Activated T-helper 1 cell treated with anti-CD3 and anti-CD28 coated beads, Interleukin-12 subunit alpha, Interleukin-12 subunit beta, Interleukin-2, Interleukin-4 antibody, amounts not matched to agents 30 ng/mL and 10 ng/mL and 1 ng/mL, durations not matched to agents 14 hours and 24 hours and 36 hours (primary cell): Measurements from ENCODE around the gene PHF2. TPM values are rescaled to one million over a fixed set of nuclear protein-coding genes. Genes with fewer than 3 reads are reported as not detected.

Experiments used
- DNase-seq: peaks from one replicate; pipeline ENCODE4 v3.0.0; 2021; ENCODE audit warnings: low spot score
- H3K27ac Mint-ChIP-seq: one replicate; pipeline ENCODE4 v1.8.0; 2021; ENCODE audit warnings: mild to moderate bottlenecking, mixed read lengths
- H3K27me3 Mint-ChIP-seq: one replicate; pipeline ENCODE4 v1.8.0; 2022; ENCODE audit warnings: mild to moderate bottlenecking, moderate library complexity, mixed read lengths; ENCODE audit not compliant: insufficient read depth
- H3K36me3 Mint-ChIP-seq: one replicate; pipeline ENCODE4 v1.8.0; 2021; ENCODE audit warnings: low read depth, mixed read lengths
- H3K4me1 Mint-ChIP-seq: one replicate; pipeline ENCODE4 v1.8.0; 2021; ENCODE audit warnings: low read depth, mixed read lengths
- H3K4me3 Mint-ChIP-seq: one replicate; pipeline ENCODE4 v1.8.0; 2021; ENCODE audit warnings: mild to moderate bottlenecking, moderate library complexity, mixed read lengths
- H3K9me3 Mint-ChIP-seq: one replicate; pipeline ENCODE4 v1.8.0; 2021; ENCODE audit warnings: mixed read lengths
- intact Hi-C: fragments of 100-400 bp; cut with micrococcal nuclease; formaldehyde crosslinking; loops from one replicate; pipeline ENCODE4 v1.15.1; 2024
- total RNA-seq: library from RNA; stranded (reverse); gene quantifications from 2 replicates; pipeline ENCODE4 v1.2.3, GENCODE V29; 2022

The PHF2 gene
- total RNA-seq, 1 donor from 2014 or later, result 24.5 TPM

DNA sequence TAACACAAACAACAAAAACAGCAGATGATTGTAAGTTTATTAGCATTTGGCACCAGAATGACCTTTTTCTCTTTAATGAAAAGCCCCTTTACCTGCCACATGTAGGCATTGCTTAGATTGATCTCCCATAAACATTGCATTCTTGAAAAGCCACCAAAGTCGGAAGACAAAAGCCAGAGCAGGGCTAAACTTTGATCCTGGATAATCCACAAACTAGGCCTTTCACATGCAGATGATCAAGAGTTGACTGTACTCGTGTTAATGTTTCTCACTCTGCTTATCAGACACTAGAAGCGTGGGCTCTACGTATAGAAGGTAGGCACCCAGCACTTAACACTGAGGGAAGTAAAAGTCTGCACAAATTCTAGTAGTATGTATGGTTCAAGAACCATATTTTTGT lies 21.0 kb upstream of the PHF2 start:
- H3K27ac Mint-ChIP-seq, result no peak overlapping the region
- H3K27me3 Mint-ChIP-seq, result no peaks in the 10 kb centered on the region

DNA sequence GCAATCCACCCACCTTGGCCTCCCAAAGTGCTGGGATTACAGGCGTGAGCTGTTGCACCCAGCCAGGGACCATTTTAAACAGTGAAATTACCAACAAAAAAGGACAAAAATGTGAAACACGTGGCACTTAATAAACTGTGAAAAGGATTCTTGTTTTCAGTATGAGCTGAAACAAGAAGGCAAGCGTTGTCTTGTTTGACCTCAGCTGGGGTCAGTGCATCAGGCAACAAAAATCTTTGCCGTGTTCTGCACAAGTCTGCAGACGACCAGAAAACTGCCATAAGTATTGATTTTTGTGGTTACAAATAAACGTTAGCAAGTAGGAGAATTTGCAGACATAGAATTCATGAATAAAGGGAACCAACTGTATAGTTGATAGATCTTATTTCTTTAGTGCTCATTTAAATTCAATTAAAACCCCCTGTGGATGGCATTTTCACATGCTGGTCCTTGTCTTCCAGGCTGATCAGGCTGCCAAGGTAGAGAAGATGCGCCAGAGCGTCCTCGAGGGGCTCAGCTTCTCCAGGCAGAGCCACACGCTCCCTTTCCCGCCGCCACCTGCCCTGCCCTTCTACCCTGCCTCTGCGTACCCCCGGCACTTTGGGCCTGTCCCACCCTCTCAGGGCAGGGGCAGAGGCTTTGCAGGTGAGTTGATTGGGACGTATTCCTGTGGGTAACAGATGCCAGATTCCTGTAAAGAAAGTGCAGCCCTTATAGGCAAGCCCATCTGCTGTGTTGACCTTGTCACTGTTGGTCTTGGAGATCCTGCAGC lies 18.8 kb upstream of the PHF2 start:
- intact Hi-C loops, result no loop called here
- H3K36me3 Mint-ChIP-seq, result peaks cover 43% of the 10 kb centered on the region
- no peaks in the 10 kb centered on the region for H3K9me3 Mint-ChIP-seq

More for the DNA sequence above, 21.0 kb upstream of the PHF2 start:
- Mint-ChIP-seq H3K36me3 (peaks cover 46% of the 10 kb centered on the region), H3K4me1 (no peaks in the 10 kb centered on the region), H3K9me3 (no peaks in the 10 kb centered on the region), H3K4me3 (no peak overlapping the region)
- no peak for DNase-seq
- intact Hi-C loops, result no loop called here

DNA sequence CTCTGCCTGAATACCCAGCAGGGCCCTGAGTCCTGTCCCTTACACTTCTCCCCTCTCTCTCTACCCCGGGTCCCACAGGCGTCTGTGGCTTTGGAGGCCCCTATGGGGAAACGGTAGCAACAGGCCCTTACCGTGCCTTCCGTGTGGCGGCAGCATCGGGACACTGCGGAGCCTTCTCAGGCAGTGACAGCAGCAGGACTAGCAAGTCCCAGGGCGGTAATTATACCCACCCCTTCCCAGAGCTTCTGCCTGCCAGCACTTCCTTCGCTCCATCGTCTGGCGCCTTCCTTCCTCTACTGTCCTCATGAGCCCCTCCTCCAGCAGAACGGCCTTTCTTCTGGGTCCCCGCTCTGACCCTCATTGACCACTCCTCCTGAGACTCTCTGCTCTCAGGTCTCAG lies 17.9 kb upstream of the PHF2 start:
- H3K27me3 Mint-ChIP-seq, result no peaks in the 10 kb centered on the region
- H3K4me3 Mint-ChIP-seq, result no peak overlapping the region
- no peaks in the 10 kb centered on the region for H3K9me3 Mint-ChIP-seq
- DNase-seq, result no peak
- intact Hi-C loops, result no loop called here
- no peak overlapping the region for H3K27ac Mint-ChIP-seq
- peaks cover 2% of the 10 kb centered on the region for H3K4me1 Mint-ChIP-seq
- H3K36me3 Mint-ChIP-seq, result peaks cover 43% of the 10 kb centered on the region

More for the DNA sequence above, 18.8 kb upstream of the PHF2 start:
- no peaks in the 10 kb centered on the region for H3K27me3 Mint-ChIP-seq
- H3K4me1 Mint-ChIP-seq, result no peaks in the 10 kb centered on the region
- H3K27ac Mint-ChIP-seq, result no peak overlapping the region
- DNase-seq, result no peak
- H3K4me3 Mint-ChIP-seq, result no peak overlapping the region

DNA sequence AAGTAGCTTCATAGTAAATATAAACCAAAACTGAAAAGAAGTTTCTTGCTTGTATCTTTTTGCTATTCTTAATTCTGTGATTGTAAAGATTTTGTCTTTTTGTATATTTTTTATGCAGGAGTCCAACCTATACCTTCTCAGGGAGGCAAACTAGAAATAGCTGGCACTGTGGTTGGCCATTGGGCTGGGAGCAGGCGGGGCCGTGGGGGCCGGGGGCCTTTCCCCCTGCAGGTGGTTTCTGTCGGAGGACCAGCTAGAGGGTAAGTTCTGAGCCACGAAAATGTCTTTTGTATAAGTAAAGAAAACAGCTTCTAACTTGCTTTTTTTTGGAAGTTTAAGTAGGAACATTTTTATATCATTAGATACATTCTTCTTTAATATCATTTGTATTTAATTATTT lies 15.4 kb upstream of the PHF2 start:
- no peak overlapping the region for H3K4me3 Mint-ChIP-seq
- no peaks in the 10 kb centered on the region for H3K9me3 Mint-ChIP-seq
- peaks cover 14% of the 10 kb centered on the region for H3K4me1 Mint-ChIP-seq
- H3K36me3 Mint-ChIP-seq, result peaks cover 47% of the 10 kb centered on the region
- no peaks in the 10 kb centered on the region for H3K27me3 Mint-ChIP-seq
- intact Hi-C loops, result no loop called here
- DNase-seq, result no peak
- H3K27ac Mint-ChIP-seq, result no peak overlapping the region

DNA sequence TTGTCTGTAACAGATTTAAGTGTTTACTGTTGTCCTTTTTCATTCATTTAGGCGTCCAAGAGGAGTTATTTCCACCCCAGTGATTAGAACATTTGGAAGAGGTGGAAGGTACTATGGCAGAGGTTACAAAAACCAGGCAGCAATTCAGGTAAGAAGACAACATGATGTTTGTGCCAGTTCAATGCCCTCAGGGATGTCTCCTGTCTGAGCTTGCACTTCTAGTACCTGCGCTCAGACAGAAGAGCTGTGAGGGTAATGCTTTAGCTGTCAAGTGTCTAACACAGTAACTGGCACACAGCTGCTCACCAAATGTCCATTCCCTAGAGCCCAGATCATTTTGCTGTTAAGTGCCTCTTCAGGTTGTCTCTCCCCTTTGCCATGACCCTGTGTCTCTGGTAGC lies 14.2 kb upstream of the PHF2 start:
- peaks cover 41% of the 10 kb centered on the region for H3K36me3 Mint-ChIP-seq
- H3K4me3 Mint-ChIP-seq, result no peak overlapping the region
- intact Hi-C loops, result no loop called here
- peaks cover 17% of the 10 kb centered on the region for H3K4me1 Mint-ChIP-seq
- DNase-seq, result no peak
- no peaks in the 10 kb centered on the region for H3K27me3 Mint-ChIP-seq
- no peaks in the 10 kb centered on the region for H3K9me3 Mint-ChIP-seq
- H3K27ac Mint-ChIP-seq, result no peak overlapping the region

DNA sequence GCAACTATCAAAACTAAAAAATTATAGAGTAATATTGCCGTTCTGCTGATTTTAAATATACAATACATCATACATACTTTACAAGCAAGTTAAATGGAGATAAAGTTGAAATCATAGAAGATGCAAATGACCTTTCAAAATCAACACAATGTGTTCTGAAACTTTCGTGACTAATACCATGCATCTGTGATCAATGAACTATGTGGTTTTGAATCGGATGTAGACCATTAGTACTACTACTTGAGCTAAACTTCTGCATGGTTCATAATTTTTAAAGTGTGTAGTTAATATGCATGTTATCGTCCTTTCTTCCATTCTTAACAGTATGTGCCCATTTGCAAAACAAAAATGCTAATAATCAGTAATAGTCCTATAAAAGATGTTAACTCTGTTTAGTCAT lies 11.3 kb upstream of the PHF2 start:
- no peak for DNase-seq
- intact Hi-C loops, result no loop called here
- Mint-ChIP-seq H3K27ac (no peak overlapping the region), H3K36me3 (peaks cover 30% of the 10 kb centered on the region), H3K4me1 (peaks cover 22% of the 10 kb centered on the region), H3K4me3 (no peak overlapping the region), H3K9me3 (peaks cover under 1% of the 10 kb centered on the region), H3K27me3 (no peaks in the 10 kb centered on the region)

DNA sequence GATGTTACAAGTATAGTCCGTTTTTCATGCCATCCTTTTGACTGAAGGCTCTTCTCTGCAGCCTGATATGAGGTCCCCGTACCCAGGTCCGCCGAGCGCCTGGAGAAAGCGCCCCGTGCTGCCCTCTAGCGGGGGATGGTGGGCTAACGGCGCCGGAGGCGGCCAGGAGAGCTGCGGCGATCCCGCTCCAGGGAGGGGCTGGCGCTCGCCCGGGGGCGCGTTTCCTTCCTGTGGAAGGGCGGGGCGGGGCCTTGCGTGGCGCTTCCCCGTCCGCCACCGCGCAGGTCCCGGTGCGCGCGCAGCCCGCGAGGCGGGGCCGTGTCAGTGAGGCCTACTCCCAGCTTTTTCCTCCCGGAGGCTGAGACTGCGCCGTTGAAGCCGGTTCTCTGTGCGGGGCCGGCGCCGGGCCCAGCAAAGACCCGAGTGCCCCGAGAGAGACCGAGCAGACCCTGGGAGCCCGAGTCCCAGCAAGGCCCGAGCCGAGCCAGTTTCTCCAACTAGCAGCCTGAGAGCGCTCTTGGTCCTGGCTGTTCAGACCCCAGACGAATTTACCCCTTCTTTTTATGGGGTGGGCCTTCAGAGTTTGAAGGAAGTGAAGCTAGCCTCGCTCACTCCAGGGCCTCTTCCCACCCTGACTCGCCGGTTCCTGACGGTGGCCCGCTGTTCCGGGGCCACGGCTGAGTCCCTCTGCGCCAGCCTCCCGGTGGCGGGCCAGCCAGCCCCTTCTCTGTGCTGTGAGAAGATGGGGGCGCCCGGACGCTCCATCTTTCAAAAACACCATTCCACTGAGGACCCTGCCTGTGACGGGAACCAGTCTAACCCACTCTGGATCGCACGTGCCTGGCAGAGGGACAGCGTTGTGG lies 9.7 kb upstream of the PHF2 start:
- Mint-ChIP-seq H3K27ac (peak overlapping the region; percentile 87), H3K4me3 (peak overlapping the region; percentile 85), H3K36me3 (peaks cover 38% of the 10 kb centered on the region), H3K4me1 (peaks cover 22% of the 10 kb centered on the region), H3K9me3 (peaks cover 12% of the 10 kb centered on the region), H3K27me3 (no peaks in the 10 kb centered on the region)
- DNase-seq, result peak; percentile 99
- intact Hi-C loops, result loop anchor here (1.0 kb wide), 5 partner anchors 10 to 896 kb away; partner anchors contain the start of genes CARD19, FAM120AOS, IPPK and PHF2

DNA sequence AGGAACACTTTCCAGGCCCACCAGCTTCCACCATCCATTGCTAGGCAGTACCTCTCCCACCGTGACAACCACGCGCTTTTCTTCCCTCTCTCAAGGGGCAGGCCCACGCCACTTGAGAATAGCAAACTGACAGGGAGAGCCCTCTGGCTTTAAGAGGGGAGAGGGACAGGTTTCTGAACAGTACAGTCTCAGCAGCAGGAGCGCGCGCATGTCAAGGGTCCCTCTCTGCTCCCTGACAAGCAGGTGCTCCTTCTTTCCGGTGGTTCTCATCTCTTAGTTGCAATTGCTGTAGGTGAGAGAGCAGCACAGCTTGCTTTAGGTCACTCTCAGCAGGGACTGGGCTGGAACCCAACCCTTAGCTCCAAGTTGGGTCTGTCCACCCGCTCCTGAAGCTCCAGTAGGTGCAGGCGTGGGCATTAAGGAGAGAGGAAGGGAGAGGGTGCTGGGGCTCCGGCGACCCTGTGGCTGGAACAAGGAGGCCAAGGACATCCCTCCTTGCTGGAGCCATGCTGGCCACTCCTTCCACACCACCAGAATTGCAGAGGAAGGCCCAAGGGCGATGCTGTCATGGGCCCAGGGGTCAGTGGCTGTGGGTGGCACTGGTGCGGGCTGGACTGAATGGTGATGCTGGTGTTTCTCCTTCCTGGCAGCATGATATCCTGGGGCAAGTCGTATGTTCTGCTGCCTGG lies 9.0 kb upstream of the PHF2 start:
- H3K27me3 Mint-ChIP-seq, result no peaks in the 10 kb centered on the region
- H3K36me3 Mint-ChIP-seq, result peaks cover 31% of the 10 kb centered on the region
- H3K9me3 Mint-ChIP-seq, result peaks cover 12% of the 10 kb centered on the region
- H3K4me3 Mint-ChIP-seq, result peak overlapping the region; percentile 85
- DNase-seq, result no peak
- peak overlapping the region; percentile 87 for H3K27ac Mint-ChIP-seq
- H3K4me1 Mint-ChIP-seq, result peaks cover 22% of the 10 kb centered on the region
- intact Hi-C loops, result no loop called here

DNA sequence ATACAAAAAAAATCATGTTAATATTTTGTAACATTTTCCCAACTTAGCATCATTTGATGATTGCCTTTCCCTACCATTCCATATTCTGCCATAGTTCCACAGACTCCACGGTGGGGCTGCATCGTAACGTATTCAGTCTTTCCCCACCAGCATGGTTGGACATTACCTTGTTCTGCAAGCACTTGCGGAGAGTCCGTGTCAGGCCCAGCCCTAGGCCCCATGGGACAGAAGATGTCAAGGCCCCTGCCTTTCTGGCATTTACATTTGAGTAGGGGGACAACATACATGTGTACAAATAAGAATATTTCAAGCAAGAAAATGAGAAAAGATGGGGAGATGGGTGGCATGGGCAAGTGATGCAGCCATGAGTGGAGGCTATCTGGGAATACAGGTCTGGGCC lies 8.2 kb upstream of the PHF2 start:
- Mint-ChIP-seq H3K4me1 (peaks cover 22% of the 10 kb centered on the region), H3K9me3 (peaks cover 12% of the 10 kb centered on the region), H3K4me3 (no peak overlapping the region), H3K27ac (no peak overlapping the region), H3K36me3 (peaks cover 30% of the 10 kb centered on the region), H3K27me3 (no peaks in the 10 kb centered on the region)
- no peak for DNase-seq
- intact Hi-C loops, result no loop called here

DNA sequence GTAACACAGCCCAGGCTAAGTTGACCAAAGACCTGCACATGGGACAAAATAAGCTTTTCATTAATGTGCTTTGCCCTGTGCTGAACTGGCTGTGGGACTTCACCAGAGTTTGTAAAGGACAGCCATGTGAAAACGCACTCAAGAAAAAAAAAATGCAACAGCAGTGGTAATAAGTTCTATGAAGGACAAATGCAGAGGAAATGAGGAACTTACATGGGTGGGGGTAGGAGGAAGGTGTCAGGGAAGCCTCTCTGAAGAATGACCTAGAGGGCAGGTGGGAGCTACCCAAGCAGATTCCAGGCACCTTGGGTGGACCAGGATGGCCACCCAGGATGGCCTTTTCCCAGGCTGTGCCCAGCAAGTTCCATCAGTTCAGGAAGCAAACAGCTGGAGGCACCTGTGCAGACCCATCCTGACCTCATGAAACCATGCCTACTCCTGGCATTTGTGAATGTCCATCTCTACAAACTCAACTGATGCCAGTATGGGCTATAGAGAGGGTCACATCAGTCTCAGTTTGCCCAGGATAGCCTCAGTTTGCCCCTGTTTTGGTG lies 6.7 kb upstream of the PHF2 start:
- no peak overlapping the region for H3K27ac Mint-ChIP-seq
- no peak overlapping the region for H3K4me3 Mint-ChIP-seq
- no peaks in the 10 kb centered on the region for H3K27me3 Mint-ChIP-seq
- no peak for DNase-seq
- peaks cover 12% of the 10 kb centered on the region for H3K9me3 Mint-ChIP-seq
- intact Hi-C loops, result no loop called here
- peaks cover 17% of the 10 kb centered on the region for H3K4me1 Mint-ChIP-seq
- H3K36me3 Mint-ChIP-seq, result peaks cover 20% of the 10 kb centered on the region

DNA sequence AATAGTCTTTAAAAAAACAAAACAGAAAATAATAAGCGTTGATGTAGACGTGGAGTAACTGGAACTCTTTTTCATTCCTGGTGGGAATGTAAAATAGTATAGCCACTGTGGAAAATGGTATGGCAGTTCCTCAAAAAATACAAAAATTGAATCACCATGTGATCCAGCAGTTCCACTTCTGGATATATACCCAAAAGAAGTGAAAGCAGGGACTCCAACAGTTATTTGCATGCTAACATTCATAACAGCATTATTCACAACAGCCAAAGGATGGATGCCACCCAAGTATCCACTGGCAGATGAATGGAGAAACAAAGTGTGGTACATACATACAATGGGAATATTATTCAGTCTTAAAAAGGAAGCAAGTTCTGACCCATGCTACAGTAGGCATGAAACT lies 4.2 kb upstream of the PHF2 start:
- DNase-seq, result no peak
- intact Hi-C loops, result no loop called here
- Mint-ChIP-seq H3K4me1 (peaks cover 10% of the 10 kb centered on the region), H3K9me3 (peaks cover 12% of the 10 kb centered on the region), H3K27me3 (no peaks in the 10 kb centered on the region), H3K27ac (no peak overlapping the region), H3K36me3 (peaks cover 12% of the 10 kb centered on the region), H3K4me3 (no peak overlapping the region)

DNA sequence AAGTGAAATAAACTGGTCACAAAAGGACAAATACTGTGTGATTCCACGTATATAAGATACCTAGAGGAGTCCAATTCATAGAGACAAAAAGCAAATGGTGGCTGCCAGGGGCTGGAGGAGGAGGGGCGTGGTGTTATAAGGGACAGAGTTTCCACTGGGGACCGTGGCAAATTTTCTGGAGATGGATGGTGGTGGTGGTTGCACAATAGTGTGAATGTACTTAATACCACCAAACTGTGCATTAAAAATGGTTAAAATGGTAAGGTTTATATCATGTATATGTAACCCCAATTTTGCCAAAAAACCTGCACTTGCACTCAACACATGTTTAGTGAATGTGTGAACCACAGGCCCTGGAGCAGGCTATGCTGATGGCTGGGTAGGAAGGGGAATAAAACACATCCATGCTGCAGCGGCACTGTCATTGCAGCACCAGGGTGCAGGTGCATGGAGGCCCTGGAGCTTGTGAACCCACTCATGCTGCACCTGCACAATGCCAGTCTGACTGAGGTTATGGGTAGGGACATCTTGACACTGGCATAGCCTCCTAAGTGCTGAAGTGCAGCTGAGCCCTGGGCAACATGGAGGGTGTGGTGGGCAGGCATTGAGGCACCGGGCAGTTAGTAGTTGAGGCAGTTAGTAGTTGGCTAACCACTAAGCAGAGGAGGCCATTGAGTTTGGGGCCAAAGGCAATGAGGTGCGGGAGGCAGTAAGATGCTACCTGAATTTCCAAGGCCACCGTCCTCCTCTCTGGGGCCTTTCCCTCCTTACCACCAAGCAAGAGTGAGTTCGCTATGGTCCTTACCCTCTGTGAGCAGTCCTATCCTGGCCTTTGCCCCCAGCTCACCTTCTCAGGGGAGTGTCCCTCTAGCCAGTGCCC lies 3.5 kb upstream of the PHF2 start:
- intact Hi-C loops, result no loop called here
- Mint-ChIP-seq H3K36me3 (peaks cover 16% of the 10 kb centered on the region), H3K9me3 (peaks cover 12% of the 10 kb centered on the region), H3K4me3 (no peak overlapping the region), H3K4me1 (peaks cover 15% of the 10 kb centered on the region), H3K27ac (no peak overlapping the region), H3K27me3 (no peaks in the 10 kb centered on the region)
- no peak for DNase-seq
